ENCODE measurements around the gene PFKP. TPM values are rescaled to one million over a fixed set of nuclear protein-coding genes. Genes with fewer than 3 reads are reported as not detected.

The PFKP gene
- total RNA-seq, 2 experiments from 2014 or later = 32.2 to 38.9 TPM

GRCh38 chr10:3179174-3179573, 111.8 kb downstream of the PFKP start:
- no peaks in the 10 kb centered on the region for H3K9me3 ChIP-seq (ENCODE audit: control insufficient read depth in 1 of 2, insufficient read depth in 1 of 2, low read length in 2 of 2)
- Mint-ChIP-seq H3K27ac (no peak overlapping the region), H3K9me3 (no peaks in the 10 kb centered on the region), H3K36me3 (ENCODE audit: low read depth) (no peaks in the 10 kb centered on the region), H3K4me3 (no peak overlapping the region), H3K4me1 (ENCODE audit: low read depth) (no peaks in the 10 kb centered on the region), H3K27me3 (peaks cover 13% of the 10 kb centered on the region)
- no peaks in the 10 kb centered on the region for H3K4me1 ChIP-seq (ENCODE audit: insufficient read depth, low read length)
- DNase-seq (no peak), ATAC-seq (ENCODE audit: poor library complexity) (no peak)
- ChIA-PET POLR2A (no interaction called here), CTCF (no interaction called here)
- no peaks in the 10 kb centered on the region for H3K36me3 ChIP-seq (ENCODE audit: insufficient read depth, low read length)
- TF ChIP-seq, protein P1, sequence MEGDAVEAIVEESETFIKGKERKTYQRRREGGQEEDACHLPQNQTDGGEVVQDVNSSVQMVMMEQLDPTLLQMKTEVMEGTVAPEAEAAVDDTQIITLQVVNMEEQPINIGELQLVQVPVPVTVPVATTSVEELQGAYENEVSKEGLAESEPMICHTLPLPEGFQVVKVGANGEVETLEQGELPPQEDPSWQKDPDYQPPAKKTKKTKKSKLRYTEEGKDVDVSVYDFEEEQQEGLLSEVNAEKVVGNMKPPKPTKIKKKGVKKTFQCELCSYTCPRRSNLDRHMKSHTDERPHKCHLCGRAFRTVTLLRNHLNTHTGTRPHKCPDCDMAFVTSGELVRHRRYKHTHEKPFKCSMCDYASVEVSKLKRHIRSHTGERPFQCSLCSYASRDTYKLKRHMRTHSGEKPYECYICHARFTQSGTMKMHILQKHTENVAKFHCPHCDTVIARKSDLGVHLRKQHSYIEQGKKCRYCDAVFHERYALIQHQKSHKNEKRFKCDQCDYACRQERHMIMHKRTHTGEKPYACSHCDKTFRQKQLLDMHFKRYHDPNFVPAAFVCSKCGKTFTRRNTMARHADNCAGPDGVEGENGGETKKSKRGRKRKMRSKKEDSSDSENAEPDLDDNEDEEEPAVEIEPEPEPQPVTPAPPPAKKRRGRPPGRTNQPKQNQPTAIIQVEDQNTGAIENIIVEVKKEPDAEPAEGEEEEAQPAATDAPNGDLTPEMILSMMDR (IDR thresholded peaks at IDR 0.05) = no peak
- intact Hi-C loops (cut with DNase I, micrococcal nuclease) = no loop called here
- H3K27ac ChIP-seq (ENCODE audit: low read depth in 1 of 2, low read length in 2 of 2) = no peak overlapping the region
- H3K4me3 ChIP-seq (ENCODE audit: low read length) = no peak overlapping the region
- peaks cover 0 to 4% of the 10 kb centered on the region in 2 experiments for H3K27me3 ChIP-seq (ENCODE audit: control insufficient read depth in 1 of 2, insufficient read depth in 2 of 2, low read length in 2 of 2)

DNA sequence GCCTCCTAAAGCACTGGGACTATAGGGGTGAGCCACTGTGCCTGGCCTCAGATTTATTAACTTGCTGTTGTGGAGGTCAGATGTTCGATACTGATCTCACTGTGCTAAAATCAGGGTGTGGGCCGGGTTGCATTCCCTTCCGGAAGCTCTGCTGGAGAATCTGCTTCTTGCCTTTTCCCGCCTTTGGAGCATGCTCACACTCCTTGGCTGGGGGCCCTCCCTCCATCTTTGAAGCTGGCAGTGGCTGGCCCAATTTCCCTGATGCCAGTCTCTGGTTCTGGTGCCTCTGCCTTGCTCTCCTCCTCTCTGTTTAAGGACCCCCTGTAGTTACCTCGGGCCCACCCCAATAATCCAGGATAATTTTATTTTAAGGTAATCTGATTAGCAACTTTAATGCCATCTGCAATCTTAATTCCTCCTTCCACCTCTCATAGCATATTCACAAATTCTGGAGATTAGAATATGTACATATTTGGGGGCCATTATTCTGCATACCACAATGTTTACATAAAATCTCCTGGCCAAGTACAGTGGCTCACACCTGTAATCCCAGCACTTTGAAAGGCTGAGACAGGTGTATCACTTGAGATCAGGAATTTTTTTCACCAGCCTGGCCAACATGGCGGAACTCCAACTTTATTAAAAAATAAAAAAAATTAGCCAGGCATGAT, 113.1 kb downstream of the PFKP start:
- H3K36me3 ChIP-seq (ENCODE audit: insufficient read depth, low read length) = no peaks in the 10 kb centered on the region
- no peak for DNase-seq
- Mint-ChIP-seq H3K36me3 (ENCODE audit: low read depth) (no peaks in the 10 kb centered on the region), H3K4me1 (ENCODE audit: low read depth) (peaks cover 3% of the 10 kb centered on the region), H3K27me3 (peaks cover 13% of the 10 kb centered on the region), H3K27ac (no peak overlapping the region), H3K4me3 (no peak overlapping the region), H3K9me3 (no peaks in the 10 kb centered on the region)
- ATAC-seq (ENCODE audit: poor library complexity) = no peak
- no peaks in the 10 kb centered on the region for H3K9me3 ChIP-seq (ENCODE audit: control insufficient read depth in 1 of 2, insufficient read depth in 1 of 2, low read length in 2 of 2)
- ChIA-PET CTCF (no interaction called here), POLR2A (interaction anchor here (1.4 kb wide), 1 partner anchor 8 kb away, joined by 8 read pairs; the partner anchor contains the start of gene PITRM1)
- intact Hi-C loops (cut with DNase I, micrococcal nuclease) = no loop called here
- no peak overlapping the region for H3K4me3 ChIP-seq (ENCODE audit: low read length)
- H3K27ac ChIP-seq (ENCODE audit: low read depth in 1 of 2, low read length in 2 of 2) = no peak overlapping the region
- TF ChIP-seq, protein P1 (IDR thresholded peaks at IDR 0.05) = no peak
- peaks cover 0 to 4% of the 10 kb centered on the region in 2 experiments for H3K27me3 ChIP-seq (ENCODE audit: control insufficient read depth in 1 of 2, insufficient read depth in 2 of 2, low read length in 2 of 2)
- H3K4me1 ChIP-seq (ENCODE audit: insufficient read depth, low read length) = no peaks in the 10 kb centered on the region

DNA sequence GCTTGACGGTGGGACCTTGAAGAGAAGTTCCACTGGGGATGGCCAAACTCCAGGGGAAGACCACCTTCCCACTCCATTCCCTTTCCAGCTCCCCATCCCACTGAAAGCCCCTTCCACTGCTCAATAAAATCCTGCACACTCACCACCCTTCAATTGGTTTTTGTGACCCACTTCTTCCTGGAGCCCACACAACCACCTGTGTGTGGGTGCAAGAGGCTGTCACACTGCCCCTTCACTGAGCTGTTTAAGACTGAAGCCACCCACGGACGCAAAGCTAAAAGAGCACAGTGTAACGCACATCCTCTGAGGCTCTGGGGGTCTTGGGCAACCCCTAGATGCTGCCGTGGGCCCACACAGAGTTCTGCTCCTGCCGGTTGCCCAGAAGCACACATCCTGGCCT, 118.0 kb downstream of the PFKP start:
- ChIA-PET POLR2A (interaction anchor here (1.6 kb wide), 1 partner anchor 13 kb away, joined by 11 read pairs; the partner anchor contains the start of gene PITRM1), CTCF (no interaction called here)
- TF ChIP-seq, protein P1 (IDR thresholded peaks at IDR 0.05) = no peak
- ATAC-seq (ENCODE audit: poor library complexity) (no peak), DNase-seq (no peak)
- intact Hi-C loops (cut with DNase I, micrococcal nuclease) = no loop called here
- Mint-ChIP-seq H3K27ac (no peak overlapping the region), H3K36me3 (ENCODE audit: low read depth) (no peaks in the 10 kb centered on the region), H3K4me3 (no peak overlapping the region), H3K9me3 (no peaks in the 10 kb centered on the region), H3K4me1 (ENCODE audit: low read depth) (peaks cover 18% of the 10 kb centered on the region), H3K27me3 (peaks cover 13% of the 10 kb centered on the region)
- Histone ChIP-seq H3K4me1 (ENCODE audit: insufficient read depth, low read length) (peaks cover 5% of the 10 kb centered on the region), H3K9me3 (ENCODE audit: control insufficient read depth in 1 of 2, insufficient read depth in 1 of 2, low read length in 2 of 2) (no peaks in the 10 kb centered on the region), H3K36me3 (ENCODE audit: insufficient read depth, low read length) (no peaks in the 10 kb centered on the region), H3K27ac (ENCODE audit: low read depth in 1 of 2, low read length in 2 of 2) (no peak overlapping the region), H3K27me3 (ENCODE audit: control insufficient read depth in 1 of 2, insufficient read depth in 2 of 2, low read length in 2 of 2) (peaks cover 0 to 4% of the 10 kb centered on the region in 2 experiments), H3K4me3 (ENCODE audit: low read length) (no peak overlapping the region)

All from CD4-positive, alpha-beta T cell (primary cell).